GM23338 (cell line): ENCODE results near the gene SPARC. TPM values are rescaled to one million over a fixed set of nuclear protein-coding genes. Genes with fewer than 3 reads are reported as not detected.

ENCODE experiments used
- ATAC-seq: fragments of 200-7000 bp; cut with Tn5 transposase; 3 replicates; pipeline ENCODE4 v1.9.1; 2020
- DNase-seq: peaks from one replicate; pipeline ENCODE4 v3.0.0-alpha.2; 2015; ENCODE audit warnings: low spot score
- H2AFZ ChIP-seq: fragments of 200-600 bp; sonication (generic); 2 replicates; pipeline ENCODE4 v1.8.0; 2016; ENCODE audit warnings: antibody characterized with exemption, mild to moderate bottlenecking, moderate library complexity
- H3F3A ChIP-seq: fragments of 200-600 bp; sonication (generic); replicated peaks from 2 replicates; pipeline ENCODE4 v1.8.0; 2017; ENCODE audit warnings: antibody characterized with exemption, mixed run types, low read depth
- H3K27ac ChIP-seq: fragments of 200-600 bp; sonication (generic); 2 replicates; pipeline ENCODE4 v1.6.1; 2016; ENCODE audit warnings: low read depth
- H3K27me3 ChIP-seq: fragments of 200-600 bp; sonication (generic); 2 replicates; pipeline ENCODE4 v1.8.0; 2016; ENCODE audit warnings: mild to moderate bottlenecking, mixed run types, moderate library complexity; ENCODE audit not compliant: insufficient read depth
- H3K36me3 ChIP-seq: fragments of 200-600 bp; sonication (generic); 2 replicates; pipeline ENCODE4 v1.8.0; 2016; ENCODE audit warnings: mild to moderate bottlenecking; ENCODE audit not compliant: insufficient read depth
- H3K4me1 ChIP-seq: fragments of 200-600 bp; sonication (generic); 2 replicates; pipeline ENCODE4 v1.8.0; 2016; ENCODE audit warnings: mild to moderate bottlenecking, moderate library complexity; ENCODE audit not compliant: insufficient read depth
- H3K4me2 ChIP-seq: fragments of 200-600 bp; sonication (generic); 2 replicates; pipeline ENCODE4 v1.7.1; 2017; ENCODE audit warnings: mixed run types
- H3K4me3 ChIP-seq: fragments of 200-600 bp; sonication (generic); 2 replicates; pipeline ENCODE4 v1.6.1; 2016; ENCODE audit warnings: mixed run types
- H3K79me2 ChIP-seq: fragments of 200-600 bp; sonication (generic); replicated peaks from 2 replicates; pipeline ENCODE4 v1.8.0; 2017; ENCODE audit warnings: mild to moderate bottlenecking; ENCODE audit not compliant: insufficient read depth
- H3K9me2 ChIP-seq: fragments of 200-600 bp; sonication (generic); 2 replicates; pipeline ENCODE4 v1.8.0; 2017; ENCODE audit not compliant: insufficient read depth
- H4K20me1 ChIP-seq: fragments of 200-600 bp; sonication (generic); replicated peaks from 2 replicates; pipeline ENCODE4 v1.8.0; 2017; ENCODE audit warnings: mild to moderate bottlenecking; ENCODE audit not compliant: insufficient read depth
- H3K27ac Mint-ChIP-seq: 2 replicates; pipeline ENCODE4 v1.8.0; 2020; ENCODE audit warnings: inconsistent platforms, mild to moderate bottlenecking, moderate library complexity, mixed read lengths
- H3K27me3 Mint-ChIP-seq: 3 replicates; pipeline ENCODE4 v1.8.0; 2022; ENCODE audit warnings: low read depth, mild to moderate bottlenecking, moderate library complexity, mixed read lengths, inconsistent platforms; ENCODE audit not compliant: insufficient read depth, poor library complexity
- H3K36me3 Mint-ChIP-seq: 3 replicates; pipeline ENCODE4 v1.8.0; 2021; ENCODE audit warnings: low read depth, mild to moderate bottlenecking, inconsistent platforms, moderate library complexity, mixed read lengths
- H3K4me1 Mint-ChIP-seq: 3 replicates; pipeline ENCODE4 v1.8.0; 2020; ENCODE audit warnings: mild to moderate bottlenecking, inconsistent platforms, mixed read lengths
- H3K4me3 Mint-ChIP-seq: 3 replicates; pipeline ENCODE4 v1.8.0; 2021; ENCODE audit warnings: moderate library complexity, mild to moderate bottlenecking, inconsistent platforms, mixed read lengths
- H3K9me3 Mint-ChIP-seq: 3 replicates; pipeline ENCODE4 v1.8.0; 2020; ENCODE audit warnings: moderate library complexity, mild to moderate bottlenecking, inconsistent platforms, mixed read lengths
- CREB1 ChIP-seq: fragments of 250-450 bp; sonication (Bioruptor Pico); IDR thresholded peaks from 2 replicates; pipeline ENCODE4 v1.5.0; 2020; ENCODE audit warnings: low read depth, mild to moderate bottlenecking, moderate library complexity
- EZH2 ChIP-seq: fragments of 200-600 bp; sonication (generic); IDR thresholded peaks from one replicate; pipeline ENCODE4 v1.8.0; 2017; ENCODE audit warnings: antibody characterized with exemption, mild to moderate bottlenecking, low read depth; ENCODE audit not compliant: unreplicated experiment
- JUNB ChIP-seq: IDR thresholded peaks from one replicate; pipeline ENCODE4 v1.6.1; 2016; ENCODE audit warnings: antibody characterized with exemption; ENCODE audit not compliant: unreplicated experiment
- STAT1 ChIP-seq: IDR thresholded peaks from one replicate; pipeline ENCODE4 v1.6.1; 2016; ENCODE audit warnings: antibody characterized with exemption; ENCODE audit not compliant: unreplicated experiment
- ZNF114 ChIP-seq: fragments of 250-450 bp; sonication (Bioruptor Pico); IDR thresholded peaks from 2 replicates; pipeline ENCODE4 v1.5.0; 2020; ENCODE audit warnings: mild to moderate bottlenecking, moderate library complexity
- ZNF331 ChIP-seq: fragments of 250-450 bp; sonication (Bioruptor Pico); IDR thresholded peaks from 2 replicates; pipeline ENCODE4 v1.5.0; 2020; ENCODE audit warnings: low read depth, mild to moderate bottlenecking, moderate library complexity
- polyA plus RNA-seq: library from polyadenylated mRNA; unstranded; fragments of >200 nt; fragmentation: Nextera tagmentation; extraction: Ambion mirVana; gene quantifications from 2 replicates; pipeline ENCODE4 v1.2.1, GENCODE V29; 2016
- total RNA-seq: library from RNA; depleted of rRNA; stranded (reverse); fragments of >200 nt; shearing (Covaris generic); gene quantifications from 2 replicates; pipeline ENCODE4 v1.2.3, GENCODE V29; 2014
- TF ChIP-seq, protein P1 (sequence below): IDR thresholded peaks from one replicate; pipeline ENCODE4 v1.6.1; 2018; ENCODE audit warnings: antibody characterized with exemption; ENCODE audit not compliant: unreplicated experiment
- TF ChIP-seq, protein P2 (sequence below): IDR thresholded peaks from 2 replicates; pipeline ENCODE4 v1.6.1; 2016; ENCODE audit warnings: antibody characterized with exemption
- TF ChIP-seq, protein P3 (sequence below), 2 experiments: fragments of 200-600 bp in 1 of 2; sonication (generic) in 1 of 2; conservative IDR thresholded peaks; 2 replicates each; pipeline versions ENCODE4 v1.5.1 to v1.6.1; 2016 to 2017; ENCODE audit warnings: antibody characterized with exemption in 2 of 2, low read depth in 2 of 2, mild to moderate bottlenecking in 2 of 2, moderate library complexity in 1 of 2

Gene SPARC
- total and polyA plus RNA-seq, 2 experiments from 2014 or later, result 218 to 225 TPM

DNA sequence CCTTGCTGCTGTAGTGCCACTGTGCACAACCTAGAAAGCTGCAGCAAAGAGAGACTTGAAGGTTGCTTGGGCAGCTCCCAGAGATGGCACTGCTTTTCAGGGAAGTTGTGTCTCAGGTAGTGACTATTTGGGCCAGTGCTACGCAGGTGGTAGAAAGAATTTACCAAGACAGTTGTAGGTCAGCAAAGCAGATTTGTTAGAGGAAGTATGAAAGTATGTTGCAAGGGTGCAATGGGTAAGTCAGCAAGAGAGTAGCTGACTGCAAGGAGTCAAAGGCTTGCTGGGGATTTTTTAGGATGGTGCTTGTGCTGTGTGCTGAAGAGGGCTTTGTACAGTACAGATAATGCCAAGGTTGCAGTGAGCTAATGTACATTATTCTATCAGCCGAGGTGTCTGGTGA, 33.5 kb upstream of the SPARC start:
- Mint-ChIP-seq H3K4me3 (no peak overlapping the region), H3K27me3 (peaks cover 1% of the 10 kb centered on the region), H3K27ac (no peak overlapping the region), H3K36me3 (no peaks in the 10 kb centered on the region; the same call in 2 of the 3 replicates), H3K4me1 (peaks cover 11% of the 10 kb centered on the region), H3K9me3 (peaks cover 6% of the 10 kb centered on the region; the same call in 2 of the 3 replicates)
- Histone ChIP-seq H4K20me1 (no peaks in the 10 kb centered on the region), H3K36me3 (no peaks in the 10 kb centered on the region), H3K27me3 (no peaks in the 10 kb centered on the region), H3F3A (no peaks in the 10 kb centered on the region), H3K4me2 (no peak overlapping the region), H3K27ac (no peak overlapping the region), H3K9me2 (peaks cover 3% of the 10 kb centered on the region; the same call in 1 of the 2 replicates), H3K79me2 (no peaks in the 10 kb centered on the region), H3K4me1 (peaks cover 14% of the 10 kb centered on the region), H2AFZ (no peak overlapping the region), H3K4me3 (no peak overlapping the region)
- DNase-seq, result no peak
- TF ChIP-seq JUNB (no peak), EZH2 (no peak), ZNF331 (no peak), STAT1 (no peak), ZNF114 (CRISPR knock-in tag) (no peak), CREB1 (CRISPR knock-in tag) (no peak)
- TF ChIP-seq, protein P1, sequence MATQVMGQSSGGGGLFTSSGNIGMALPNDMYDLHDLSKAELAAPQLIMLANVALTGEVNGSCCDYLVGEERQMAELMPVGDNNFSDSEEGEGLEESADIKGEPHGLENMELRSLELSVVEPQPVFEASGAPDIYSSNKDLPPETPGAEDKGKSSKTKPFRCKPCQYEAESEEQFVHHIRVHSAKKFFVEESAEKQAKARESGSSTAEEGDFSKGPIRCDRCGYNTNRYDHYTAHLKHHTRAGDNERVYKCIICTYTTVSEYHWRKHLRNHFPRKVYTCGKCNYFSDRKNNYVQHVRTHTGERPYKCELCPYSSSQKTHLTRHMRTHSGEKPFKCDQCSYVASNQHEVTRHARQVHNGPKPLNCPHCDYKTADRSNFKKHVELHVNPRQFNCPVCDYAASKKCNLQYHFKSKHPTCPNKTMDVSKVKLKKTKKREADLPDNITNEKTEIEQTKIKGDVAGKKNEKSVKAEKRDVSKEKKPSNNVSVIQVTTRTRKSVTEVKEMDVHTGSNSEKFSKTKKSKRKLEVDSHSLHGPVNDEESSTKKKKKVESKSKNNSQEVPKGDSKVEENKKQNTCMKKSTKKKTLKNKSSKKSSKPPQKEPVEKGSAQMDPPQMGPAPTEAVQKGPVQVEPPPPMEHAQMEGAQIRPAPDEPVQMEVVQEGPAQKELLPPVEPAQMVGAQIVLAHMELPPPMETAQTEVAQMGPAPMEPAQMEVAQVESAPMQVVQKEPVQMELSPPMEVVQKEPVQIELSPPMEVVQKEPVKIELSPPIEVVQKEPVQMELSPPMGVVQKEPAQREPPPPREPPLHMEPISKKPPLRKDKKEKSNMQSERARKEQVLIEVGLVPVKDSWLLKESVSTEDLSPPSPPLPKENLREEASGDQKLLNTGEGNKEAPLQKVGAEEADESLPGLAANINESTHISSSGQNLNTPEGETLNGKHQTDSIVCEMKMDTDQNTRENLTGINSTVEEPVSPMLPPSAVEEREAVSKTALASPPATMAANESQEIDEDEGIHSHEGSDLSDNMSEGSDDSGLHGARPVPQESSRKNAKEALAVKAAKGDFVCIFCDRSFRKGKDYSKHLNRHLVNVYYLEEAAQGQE, result no peak
- TF ChIP-seq, protein P2, sequence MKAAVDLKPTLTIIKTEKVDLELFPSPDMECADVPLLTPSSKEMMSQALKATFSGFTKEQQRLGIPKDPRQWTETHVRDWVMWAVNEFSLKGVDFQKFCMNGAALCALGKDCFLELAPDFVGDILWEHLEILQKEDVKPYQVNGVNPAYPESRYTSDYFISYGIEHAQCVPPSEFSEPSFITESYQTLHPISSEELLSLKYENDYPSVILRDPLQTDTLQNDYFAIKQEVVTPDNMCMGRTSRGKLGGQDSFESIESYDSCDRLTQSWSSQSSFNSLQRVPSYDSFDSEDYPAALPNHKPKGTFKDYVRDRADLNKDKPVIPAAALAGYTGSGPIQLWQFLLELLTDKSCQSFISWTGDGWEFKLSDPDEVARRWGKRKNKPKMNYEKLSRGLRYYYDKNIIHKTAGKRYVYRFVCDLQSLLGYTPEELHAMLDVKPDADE, result no peak
- TF ChIP-seq, protein P3, sequence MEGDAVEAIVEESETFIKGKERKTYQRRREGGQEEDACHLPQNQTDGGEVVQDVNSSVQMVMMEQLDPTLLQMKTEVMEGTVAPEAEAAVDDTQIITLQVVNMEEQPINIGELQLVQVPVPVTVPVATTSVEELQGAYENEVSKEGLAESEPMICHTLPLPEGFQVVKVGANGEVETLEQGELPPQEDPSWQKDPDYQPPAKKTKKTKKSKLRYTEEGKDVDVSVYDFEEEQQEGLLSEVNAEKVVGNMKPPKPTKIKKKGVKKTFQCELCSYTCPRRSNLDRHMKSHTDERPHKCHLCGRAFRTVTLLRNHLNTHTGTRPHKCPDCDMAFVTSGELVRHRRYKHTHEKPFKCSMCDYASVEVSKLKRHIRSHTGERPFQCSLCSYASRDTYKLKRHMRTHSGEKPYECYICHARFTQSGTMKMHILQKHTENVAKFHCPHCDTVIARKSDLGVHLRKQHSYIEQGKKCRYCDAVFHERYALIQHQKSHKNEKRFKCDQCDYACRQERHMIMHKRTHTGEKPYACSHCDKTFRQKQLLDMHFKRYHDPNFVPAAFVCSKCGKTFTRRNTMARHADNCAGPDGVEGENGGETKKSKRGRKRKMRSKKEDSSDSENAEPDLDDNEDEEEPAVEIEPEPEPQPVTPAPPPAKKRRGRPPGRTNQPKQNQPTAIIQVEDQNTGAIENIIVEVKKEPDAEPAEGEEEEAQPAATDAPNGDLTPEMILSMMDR (conservative IDR thresholded peaks at IDR 0.05; ENCODE audit: low read depth in 2 of 2), result no peak
- no peak for ATAC-seq
